K562 (cell line): Measurements from ENCODE around the gene ANKRD2. TPM values are rescaled to one million over a fixed set of nuclear protein-coding genes. Genes with fewer than 3 reads are reported as not detected.
"Not testable (repeated sequence)": the region's sequence is repeated elsewhere in the genome, so short reads cannot be mapped to it uniquely, and the experiment has no call there.

ENCODE experiments used
- ATAC-seq: fragments of 200-7000 bp; cut with Tn5 transposase; 3 replicates; pipeline ENCODE4 v1.9.1; 2020; ENCODE audit warnings: moderate library complexity
- BruUV-seq: library from RNA; stranded (reverse); fragments of 400-500 nt; replicated peaks from 2 replicates; lab custom pipeline; 2021; lab: Mats Ljungman, UMichigan
- CTCF ChIA-PET: fragments of 300-600 bp; formaldehyde crosslinking; extraction: SDS; loops from one replicate; lab custom pipeline; 2021; ENCODE audit warnings: low intra/inter-chr PET ratio; lab: Yijun Ruan, JAX
- POLR2A ChIA-PET: fragments of 300-600, 350-650 bp; sonication (Branson Sonifier 250); formaldehyde crosslinking; extraction: SDS; loops from one replicate; lab custom pipeline; 2021; ENCODE audit warnings: antibody characterized with exemption, inconsistent platforms; lab: Yijun Ruan, JAX
- DNase-seq, 4 experiments: peaks; one replicate each; pipeline versions ENCODE4 v3.0.0 to v3.0.0-alpha.2; 2011 to 2018; ENCODE audit warnings: low spot score in 3 of 4, mixed read lengths in 3 of 4; ENCODE audit errors: extremely low read depth in 1 of 4
- FAIRE-seq: peaks from 2 replicates; lab custom pipeline; 2011; peaks lifted over from hg19 to GRCh38; lab: Jason Lieb, UNC
- H2AFZ ChIP-seq: 2 replicates; pipeline ENCODE4 v1.6.0; 2011; ENCODE audit warnings: low read depth, low read length, control low read depth, inconsistent platforms
- H3K27ac ChIP-seq: fragments of 200-600 bp; 3 replicates; pipeline ENCODE4 v1.8.0; 2011; ENCODE audit warnings: low read depth, mild to moderate bottlenecking, control low read depth, inconsistent platforms, low read length, moderate library complexity, mixed read lengths; ENCODE audit errors: extremely low read depth
- H3K27me3 ChIP-seq, 2 experiments: fragments of 300-600 bp in 1 of 2; 2 replicates in 1 of 2; 3 replicates in 1 of 2; pipeline versions ENCODE4 v1.6.0 to v1.8.0; 2011; ENCODE audit warnings: inconsistent platforms in 2 of 2, low read length in 2 of 2, mild to moderate bottlenecking in 1 of 2, mixed read lengths in 1 of 2, moderate library complexity in 1 of 2; ENCODE audit not compliant: control insufficient read depth in 2 of 2, insufficient read depth in 2 of 2
- H3K36me3 ChIP-seq: fragments of 300-600 bp; 3 replicates; pipeline ENCODE4 v1.8.0; 2011; ENCODE audit warnings: mild to moderate bottlenecking, low read length, inconsistent platforms; ENCODE audit not compliant: control insufficient read depth, insufficient read depth
- H3K4me1 ChIP-seq, 2 experiments: fragments of 200-600 bp in 1 of 2; replicated peaks in 1 of 2; 2 replicates in 1 of 2; 3 replicates in 1 of 2; pipeline versions ENCODE4 v1.5.1 to v1.8.0; 2011; ENCODE audit warnings: inconsistent platforms in 2 of 2, low read length in 2 of 2, mild to moderate bottlenecking in 1 of 2, mixed read lengths in 1 of 2, moderate library complexity in 1 of 2; ENCODE audit not compliant: control insufficient read depth in 2 of 2, insufficient read depth in 2 of 2
- H3K4me2 ChIP-seq: 2 replicates; pipeline ENCODE4 v1.6.1; 2011; ENCODE audit warnings: low read length, control low read depth, inconsistent platforms, mixed read lengths; ENCODE audit not compliant: insufficient read depth
- H3K4me3 ChIP-seq: fragments of 200-600 bp; sonication (generic), shearing (Covaris generic); 2 replicates; pipeline ENCODE4 v1.5.1; 2016; ENCODE audit warnings: control low read depth, inconsistent platforms
- H3K79me2 ChIP-seq: fragments of 200-600 bp; 3 replicates; pipeline ENCODE4 v1.8.0; 2011; ENCODE audit warnings: low read length, inconsistent platforms; ENCODE audit not compliant: control insufficient read depth, insufficient read depth
- H3K9ac ChIP-seq, 2 experiments: 2 replicates each; pipeline versions ENCODE4 v1.6.0 to v1.6.1; 2011; ENCODE audit warnings: low read depth in 2 of 2, low read length in 2 of 2, control low read depth in 1 of 2, inconsistent platforms in 1 of 2, mild to moderate bottlenecking in 1 of 2, mixed read lengths in 1 of 2; ENCODE audit not compliant: insufficient read depth in 1 of 2
- H3K9me1 ChIP-seq: one replicate; pipeline ENCODE4 v1.6.0; 2011; ENCODE audit warnings: inconsistent platforms, mild to moderate bottlenecking, low read length, moderate library complexity; ENCODE audit not compliant: control insufficient read depth, insufficient read depth
- H3K9me3 ChIP-seq: replicated peaks from 2 replicates; pipeline ENCODE4 v1.5.1; 2011; ENCODE audit warnings: low read depth, low read length, inconsistent platforms; ENCODE audit not compliant: control insufficient read depth, insufficient read depth
- H4K20me1 ChIP-seq: replicated peaks from 2 replicates; pipeline ENCODE4 v1.6.1; 2011; ENCODE audit warnings: low read length, inconsistent platforms, mixed read lengths; ENCODE audit not compliant: control insufficient read depth, insufficient read depth
- HIVEP1 ChIP-seq: fragments of 250-450 bp; sonication (Bioruptor Pico); IDR thresholded peaks from 2 replicates; pipeline ENCODE4 v1.4.0; 2020; ENCODE audit warnings: mild to moderate bottlenecking
- JUND ChIP-seq, 2 experiments: IDR thresholded peaks; 2 replicates in 1 of 2; 3 replicates in 1 of 2; pipeline ENCODE4 v1.6.1; 2011; ENCODE audit warnings: borderline replicate concordance in 2 of 2, low read depth in 2 of 2, low read length in 2 of 2, improper control_type of control experiment in 1 of 2, missing biosample characterization in 1 of 2, missing genetic modification characterization in 1 of 2, missing genetic modification reagents in 1 of 2
- PHTF2 ChIP-seq: fragments of 250-450 bp; sonication (Bioruptor Pico); IDR thresholded peaks from 2 replicates; pipeline ENCODE4 v1.5.0; 2021; ENCODE audit warnings: mild to moderate bottlenecking
- REST ChIP-seq, 2 experiments: fragments of 450-650 bp; formaldehyde crosslinking in 1 of 2; IDR thresholded peaks; 2 replicates each; pipeline versions ENCODE4 v1.4.0 to v1.6.1; 2014 to 2020; ENCODE audit warnings: mild to moderate bottlenecking in 2 of 2, borderline replicate concordance in 1 of 2, low read depth in 1 of 2
- ZC3H11A ChIP-seq: IDR thresholded peaks from 2 replicates; pipeline ENCODE4 v1.6.1; 2012; ENCODE audit warnings: low read depth, low read length, improper control_type of control experiment
- WGBS: fragments of 100-300 bp; shearing (Covaris generic); methylation state at CpG from one replicate; pipeline ENCODE4 v1.1.6; 2016; ENCODE audit warnings: low coverage, mixed read lengths; ENCODE audit not compliant: insufficient coverage; ENCODE audit errors: missing lambda C conversion rate; 5-methylcytosine and 5-hydroxymethylcytosine counted together
- in situ Hi-C: fragments of 300-500 bp; cut with MboI; formaldehyde crosslinking; loops from 4 replicates; pipeline ENCODE4 v1.15.0; 2018; ENCODE audit warnings: inconsistent platforms, mixed read lengths
- intact Hi-C: fragments of 100-400 bp; cut with micrococcal nuclease; formaldehyde crosslinking; loops from 2 replicates; pipeline ENCODE4 v1.14.2; 2022
- polyA plus RNA-seq, 8 experiments: library from polyadenylated mRNA; depleted of rRNA in 4 of 8; stranded (reverse) in 5 of 8; unstranded in 3 of 8; fragments of >200 nt; fragmentation: Nextera tagmentation in 2 of 8; fragmentation: Illumina TruSeq in 1 of 8; extraction: Ambion mirVana in 2 of 8; extraction: Trizol in 1 of 8; gene quantifications; 2 replicates each; pipeline versions ENCODE4 v1.2.1 to v1.2.3, GENCODE V29; 2011 to 2014; ENCODE audit warnings: inconsistent platforms in 1 of 8, missing spikeins in 1 of 8
- total RNA-seq, 7 experiments: library from RNA; depleted of rRNA in 6 of 7; stranded (reverse); fragments of >200 nt in 6 of 7; fragmentation: Illumina TruSeq in 2 of 7; extraction: Trizol in 2 of 7; gene quantifications; 2 replicates each; pipeline versions ENCODE4 v1.2.1 to v1.2.3, GENCODE V29; 2011 to 2021; ENCODE audit warnings: low replicate concordance in 1 of 7

ANKRD2 gene
- total and polyA plus RNA-seq, 9 of the 15 experiments (the other 6 are each of a cell fraction or from before 2014, with no cell fraction given) = not detected

GRCh38 chr10:97553575-97554031, 19.0 kb upstream of the ANKRD2 start (continued):
- TF ChIP-seq REST (IDR thresholded peaks at IDR 0.05; ENCODE audit: borderline replicate concordance) (peak; percentile 64; the same call in 1 of the 2 replicates), REST (CRISPR knock-in tag; IDR thresholded peaks at IDR 0.05; ENCODE audit: low read depth) (no peak), HIVEP1 (CRISPR knock-in tag) (no peak), PHTF2 (CRISPR knock-in tag) (no peak), JUND (IDR thresholded peaks at IDR 0.05; ENCODE audit: borderline replicate concordance, low read depth, low read length) (peak; percentile 23; the same call in 1 of the 2 replicates), JUND (tag; IDR thresholded peaks at IDR 0.05; ENCODE audit: borderline replicate concordance, low read depth, low read length) (no peak), ZC3H11A (no peak)

GRCh38 chr10:97554336-97554735, 18.2 kb upstream of the ANKRD2 start:
- H2AFZ ChIP-seq, ATAC-seq, H3K79me2 ChIP-seq, H3K27ac ChIP-seq, POLR2A ChIA-PET, H3K4me1 ChIP-seq, in situ Hi-C loops, H3K9me1 ChIP-seq, H3K4me2 ChIP-seq, H3K27me3 ChIP-seq, H3K9me3 ChIP-seq, H3K36me3 ChIP-seq, DNase-seq, H3K9ac ChIP-seq, H3K4me3 ChIP-seq, H4K20me1 ChIP-seq, FAIRE-seq, BruUV-seq: not testable (repeated sequence)
- intact Hi-C loops = loop anchor here (5.0 kb wide), 2 partner anchors 92 to 147 kb away; no protein-coding TSS in a partner anchor
- CTCF ChIA-PET = interaction anchor here (1.0 to 2.2 kb wide), 2 partner anchors 19 to 147 kb away, joined by 4 to 10 read pairs; no protein-coding TSS in a partner anchor
- WGBS = 81% methylated on average over 4 of the region's 5 CpGs

- BruUV-seq, H3K9ac ChIP-seq, H4K20me1 ChIP-seq, H3K9me1 ChIP-seq, intact Hi-C loops, H2AFZ ChIP-seq, H3K27ac ChIP-seq, in situ Hi-C loops, H3K4me2 ChIP-seq, ATAC-seq, H3K9me3 ChIP-seq, H3K4me1 ChIP-seq, H3K36me3 ChIP-seq, H3K79me2 ChIP-seq, H3K27me3 ChIP-seq, DNase-seq, FAIRE-seq, CTCF ChIA-PET, POLR2A ChIA-PET, H3K4me3 ChIP-seq: not testable (repeated sequence)
- WGBS = 19% methylated on average over 4 of the region's 10 CpGs
Measured at GRCh38 chr10:97555541-97555940, 17.0 kb upstream of the ANKRD2 start.
